IMR-90 (cell line): ENCODE measurements around the gene KCNK7.

Experiments used
- BHLHE40 ChIP-seq: fragments of 150-350 bp; IDR thresholded peaks from 2 replicates; pipeline ENCODE4 v1.6.1; 2016; ENCODE audit warnings: mild to moderate bottlenecking, low read depth, low read length
- CEBPB ChIP-seq: IDR thresholded peaks from 2 replicates; pipeline ENCODE4 v1.6.1; 2012; ENCODE audit warnings: low read depth, low read length, improper control_type of control experiment
- CHD1 ChIP-seq: IDR thresholded peaks from 2 replicates; pipeline ENCODE4 v1.6.1; 2012; ENCODE audit warnings: low read depth, low read length, improper control_type of control experiment
- CTCF ChIP-seq: conservative IDR thresholded peaks from 2 replicates; pipeline ENCODE4 v1.5.1; 2012; ENCODE audit warnings: mild to moderate bottlenecking, low read depth, low read length, improper control_type of control experiment
- ELK1 ChIP-seq: fragments of 150-350 bp; IDR thresholded peaks from 2 replicates; pipeline ENCODE4 v1.6.1; 2016; ENCODE audit warnings: low read depth, mild to moderate bottlenecking, low read length, moderate library complexity, borderline replicate concordance
- FOS ChIP-seq: fragments of 150-350 bp; IDR thresholded peaks from 2 replicates; pipeline ENCODE4 v1.6.1; 2016; ENCODE audit warnings: low read depth, low read length
- MAFK ChIP-seq: IDR thresholded peaks from 2 replicates; pipeline ENCODE4 v1.6.1; 2012; ENCODE audit warnings: low read depth, low read length, improper control_type of control experiment
- MAZ ChIP-seq: IDR thresholded peaks from 2 replicates; pipeline ENCODE4 v1.6.1; 2012; ENCODE audit warnings: low read depth, mild to moderate bottlenecking, low read length, improper control_type of control experiment, moderate library complexity, borderline replicate concordance
- MXI1 ChIP-seq: IDR thresholded peaks from 2 replicates; pipeline ENCODE4 v1.6.1; 2012; ENCODE audit warnings: low read depth, mild to moderate bottlenecking, low read length, moderate library complexity, borderline replicate concordance
- POLR2A ChIP-seq: IDR thresholded peaks from 2 replicates; pipeline ENCODE4 v1.6.1; 2012; ENCODE audit warnings: mild to moderate bottlenecking, low read depth, low read length
- RAD21 ChIP-seq: IDR thresholded peaks from 2 replicates; pipeline ENCODE4 v1.6.1; 2012; ENCODE audit warnings: low read length, improper control_type of control experiment
- RFX5 ChIP-seq: IDR thresholded peaks from 2 replicates; pipeline ENCODE4 v1.8.0; 2012; ENCODE audit warnings: low read depth, mild to moderate bottlenecking, low read length, moderate library complexity
- SMC3 ChIP-seq: fragments of 150-350 bp; IDR thresholded peaks from 2 replicates; pipeline ENCODE4 v1.6.1; 2016; ENCODE audit warnings: low read depth, mild to moderate bottlenecking, antibody characterized with exemption, low read length, moderate library complexity
- TF ChIP-seq, protein P1 (sequence below): fragments of 150-350 bp; IDR thresholded peaks from 2 replicates; pipeline ENCODE4 v1.6.1; 2017; ENCODE audit warnings: mild to moderate bottlenecking, antibody characterized with exemption, low read length, low read depth

- no peak for TF ChIP-seq CTCF
- TF ChIP-seq RAD21: no peak
- no peak for TF ChIP-seq POLR2A
- no peak for TF ChIP-seq FOS
- TF ChIP-seq CEBPB: no peak
- no peak for TF ChIP-seq SMC3
- no peak for TF ChIP-seq BHLHE40
- TF ChIP-seq MXI1: no peak
- TF ChIP-seq ELK1: no peak
- TF ChIP-seq CHD1: no peak
- TF ChIP-seq RFX5: no peak
- TF ChIP-seq, protein P1, sequence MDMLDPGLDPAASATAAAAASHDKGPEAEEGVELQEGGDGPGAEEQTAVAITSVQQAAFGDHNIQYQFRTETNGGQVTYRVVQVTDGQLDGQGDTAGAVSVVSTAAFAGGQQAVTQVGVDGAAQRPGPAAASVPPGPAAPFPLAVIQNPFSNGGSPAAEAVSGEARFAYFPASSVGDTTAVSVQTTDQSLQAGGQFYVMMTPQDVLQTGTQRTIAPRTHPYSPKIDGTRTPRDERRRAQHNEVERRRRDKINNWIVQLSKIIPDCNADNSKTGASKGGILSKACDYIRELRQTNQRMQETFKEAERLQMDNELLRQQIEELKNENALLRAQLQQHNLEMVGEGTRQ: no peak
- TF ChIP-seq MAFK: no peak
- no peak for TF ChIP-seq MAZ
These were observed 46.5 kb downstream of the KCNK7 start for GRCh38 chr11:65549096-65549495.
